Measurements from ENCODE around the gene LRRK1.

- TF ChIP-seq CTCF (IDR thresholded peaks at IDR 0.05) (no peak), POLR2A (IDR thresholded peaks at IDR 0.05) (no peak)
These were observed 78.3 kb downstream of the LRRK1 start for GRCh38 chr15:100997442-100997841.
